ENCODE results near the gene ZNF326. TPM values are rescaled to one million over a fixed set of nuclear protein-coding genes. Genes with fewer than 3 reads are reported as not detected.

ZNF326 gene
- total and polyA plus RNA-seq, 2 experiments from 2014 or later, result 16.5 to 36.1 TPM

DNA sequence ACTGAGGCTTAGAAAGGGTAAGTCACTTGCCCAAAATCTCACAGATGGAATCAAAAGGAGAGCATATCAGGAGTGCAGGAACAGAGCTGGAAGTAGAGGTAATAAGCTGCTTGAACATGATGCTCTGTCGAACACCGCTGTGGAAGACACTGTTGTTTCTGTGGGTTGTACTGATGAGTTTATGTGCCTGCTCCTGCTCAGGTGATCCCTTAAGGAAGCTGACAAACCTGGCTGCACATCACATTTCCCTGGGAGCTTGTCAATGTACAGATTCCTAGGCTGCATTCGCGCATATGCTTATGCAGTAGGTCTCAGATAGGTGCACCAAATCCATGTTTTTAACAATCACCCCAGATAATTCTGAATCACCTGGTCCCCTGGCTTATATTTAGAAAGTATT lies 79.7 kb downstream of the ZNF326 start:
- no peak overlapping the region for H3K27ac ChIP-seq
- no peak for DNase-seq (ENCODE audit: low read depth in 1 of 2, low spot score in 1 of 2)
- TF ChIP-seq, protein P1, sequence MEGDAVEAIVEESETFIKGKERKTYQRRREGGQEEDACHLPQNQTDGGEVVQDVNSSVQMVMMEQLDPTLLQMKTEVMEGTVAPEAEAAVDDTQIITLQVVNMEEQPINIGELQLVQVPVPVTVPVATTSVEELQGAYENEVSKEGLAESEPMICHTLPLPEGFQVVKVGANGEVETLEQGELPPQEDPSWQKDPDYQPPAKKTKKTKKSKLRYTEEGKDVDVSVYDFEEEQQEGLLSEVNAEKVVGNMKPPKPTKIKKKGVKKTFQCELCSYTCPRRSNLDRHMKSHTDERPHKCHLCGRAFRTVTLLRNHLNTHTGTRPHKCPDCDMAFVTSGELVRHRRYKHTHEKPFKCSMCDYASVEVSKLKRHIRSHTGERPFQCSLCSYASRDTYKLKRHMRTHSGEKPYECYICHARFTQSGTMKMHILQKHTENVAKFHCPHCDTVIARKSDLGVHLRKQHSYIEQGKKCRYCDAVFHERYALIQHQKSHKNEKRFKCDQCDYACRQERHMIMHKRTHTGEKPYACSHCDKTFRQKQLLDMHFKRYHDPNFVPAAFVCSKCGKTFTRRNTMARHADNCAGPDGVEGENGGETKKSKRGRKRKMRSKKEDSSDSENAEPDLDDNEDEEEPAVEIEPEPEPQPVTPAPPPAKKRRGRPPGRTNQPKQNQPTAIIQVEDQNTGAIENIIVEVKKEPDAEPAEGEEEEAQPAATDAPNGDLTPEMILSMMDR (IDR thresholded peaks at IDR 0.05; ENCODE audit: low read depth, low read length), result no peak
- H3K36me3 ChIP-seq, result no peaks in the 10 kb centered on the region
- no peaks in the 10 kb centered on the region for H3K4me1 ChIP-seq (ENCODE audit: low read depth)
- no peaks in the 10 kb centered on the region for H3K9me3 ChIP-seq (ENCODE audit: low read depth)
- no peaks in the 10 kb centered on the region for H3K27me3 ChIP-seq
- no peak overlapping the region for H3K4me3 ChIP-seq

DNA sequence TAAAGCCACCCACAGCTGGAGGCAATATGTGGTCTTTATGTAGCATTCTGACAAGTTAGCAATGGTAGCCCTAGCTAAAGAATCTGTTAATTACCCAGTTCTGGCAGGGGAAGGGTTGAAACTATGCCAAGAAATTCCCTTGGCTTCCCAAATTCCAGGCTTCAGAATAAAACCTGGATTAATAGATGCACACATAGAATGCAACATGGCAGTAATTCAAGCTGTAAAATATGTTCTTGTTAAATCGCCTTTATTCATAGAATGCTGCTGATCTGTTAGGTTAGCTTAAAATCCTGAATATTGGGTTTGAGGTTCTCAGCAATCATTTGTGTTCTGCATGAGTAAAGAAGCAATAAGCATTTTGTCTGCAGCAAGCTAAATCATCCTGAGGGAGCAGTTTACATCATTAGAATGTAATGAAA lies 80.1 kb downstream of the ZNF326 start:
- no peak overlapping the region for H3K27ac ChIP-seq
- no peaks in the 10 kb centered on the region for H3K9me3 ChIP-seq (ENCODE audit: low read depth)
- no peaks in the 10 kb centered on the region for H3K4me1 ChIP-seq (ENCODE audit: low read depth)
- H3K36me3 ChIP-seq, result no peaks in the 10 kb centered on the region
- DNase-seq (ENCODE audit: low read depth in 1 of 2, low spot score in 1 of 2), result no peak
- no peaks in the 10 kb centered on the region for H3K27me3 ChIP-seq
- TF ChIP-seq, protein P1 (IDR thresholded peaks at IDR 0.05; ENCODE audit: low read depth, low read length), result no peak
- H3K4me3 ChIP-seq, result no peak overlapping the region

DNA sequence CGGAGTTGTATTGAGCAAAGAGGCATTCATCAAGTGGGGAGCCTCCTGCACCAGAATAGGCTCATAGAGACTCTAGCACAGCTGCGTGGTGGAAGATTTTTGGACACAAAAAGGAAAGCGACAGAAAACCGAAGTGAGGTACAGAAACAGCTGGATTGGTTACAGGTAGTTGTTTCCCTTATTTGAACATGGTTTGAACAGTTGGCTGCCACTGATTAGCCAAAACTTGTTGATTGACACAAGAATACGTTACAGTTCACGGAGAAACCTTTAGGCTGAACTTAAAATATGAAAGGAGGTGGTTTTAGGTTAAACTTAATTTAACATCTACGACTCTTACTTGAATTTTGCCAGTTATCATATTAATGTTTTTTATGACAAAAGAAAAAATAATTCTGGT lies 89.1 kb downstream of the ZNF326 start:
- TF ChIP-seq, protein P1 (IDR thresholded peaks at IDR 0.05; ENCODE audit: low read depth, low read length), result no peak
- H3K36me3 ChIP-seq, result no peaks in the 10 kb centered on the region
- H3K27me3 ChIP-seq, result peaks cover 5% of the 10 kb centered on the region
- no peaks in the 10 kb centered on the region for H3K4me1 ChIP-seq (ENCODE audit: low read depth)
- DNase-seq (ENCODE audit: low read depth in 1 of 2, low spot score in 1 of 2), result no peak
- no peak overlapping the region for H3K4me3 ChIP-seq
- H3K27ac ChIP-seq, result no peak overlapping the region
- H3K9me3 ChIP-seq (ENCODE audit: low read depth), result no peaks in the 10 kb centered on the region

Other genes starting within 250 kb of the ZNF326 start
- gene LRRC8D, start 174.1 kb upstream of the ZNF326 start, total RNA-seq, result 10.1 and 10.7 TPM in 2 replicates
- gene LRRC8D, start 174.1 kb upstream of the ZNF326 start, polyA plus RNA-seq, result 13.8 and 14.0 TPM in 2 replicates

Data from cardiac muscle cell (in vitro differentiated cells and primary cell).